BJ (cell line): ENCODE results near the gene SNX24. TPM values are rescaled to one million over a fixed set of nuclear protein-coding genes. Genes with fewer than 3 reads are reported as not detected.

Experiments used
- CTCF ChIA-PET: fragments of 350-600 bp; formaldehyde crosslinking; extraction: SDS; loops from one replicate; lab custom pipeline; 2021; ENCODE audit warnings: antibody characterized with exemption, inconsistent platforms; lab: Yijun Ruan, JAX
- POLR2A ChIA-PET: fragments of 300-600 bp; sonication (Branson Sonifier 250); formaldehyde crosslinking; extraction: SDS; loops from one replicate; lab custom pipeline; 2021; ENCODE audit warnings: antibody characterized with exemption; lab: Charles Lee
- DNase-seq: peaks from one replicate; pipeline ENCODE4 v3.0.0-alpha.2; 2011; ENCODE audit warnings: low read depth
- H3K27me3 ChIP-seq: 2 replicates; pipeline ENCODE4 v1.6.0; 2011; ENCODE audit warnings: low read length; ENCODE audit not compliant: control insufficient read depth, insufficient read depth
- H3K36me3 ChIP-seq: 2 replicates; pipeline ENCODE4 v1.5.1; 2011; ENCODE audit warnings: low read length; ENCODE audit not compliant: control insufficient read depth, insufficient read depth
- H3K4me3 ChIP-seq: 2 replicates; pipeline ENCODE4 v1.5.1; 2011; ENCODE audit warnings: low read depth, mild to moderate bottlenecking, control low read depth, low read length
- polyA plus RNA-seq: library from polyadenylated mRNA; depleted of rRNA; stranded (reverse); fragments of >200 nt; gene quantifications from 2 replicates; pipeline ENCODE4 v1.2.3, GENCODE V29; 2011
- TF ChIP-seq, protein P1 (sequence below): IDR thresholded peaks from 2 replicates; pipeline ENCODE4 v1.5.1; 2011; ENCODE audit warnings: low read depth, mild to moderate bottlenecking, control low read depth, inconsistent platforms, low read length, moderate library complexity; ENCODE audit not compliant: insufficient read depth

Gene SNX24
- polyA plus RNA-seq, 1 experiment, result 6.9 TPM

- H3K27me3 ChIP-seq, result no peaks in the 10 kb centered on the region
- ChIA-PET POLR2A (no interaction called here), CTCF (no interaction called here)
- H3K36me3 ChIP-seq, result no peaks in the 10 kb centered on the region
- TF ChIP-seq, protein P1, sequence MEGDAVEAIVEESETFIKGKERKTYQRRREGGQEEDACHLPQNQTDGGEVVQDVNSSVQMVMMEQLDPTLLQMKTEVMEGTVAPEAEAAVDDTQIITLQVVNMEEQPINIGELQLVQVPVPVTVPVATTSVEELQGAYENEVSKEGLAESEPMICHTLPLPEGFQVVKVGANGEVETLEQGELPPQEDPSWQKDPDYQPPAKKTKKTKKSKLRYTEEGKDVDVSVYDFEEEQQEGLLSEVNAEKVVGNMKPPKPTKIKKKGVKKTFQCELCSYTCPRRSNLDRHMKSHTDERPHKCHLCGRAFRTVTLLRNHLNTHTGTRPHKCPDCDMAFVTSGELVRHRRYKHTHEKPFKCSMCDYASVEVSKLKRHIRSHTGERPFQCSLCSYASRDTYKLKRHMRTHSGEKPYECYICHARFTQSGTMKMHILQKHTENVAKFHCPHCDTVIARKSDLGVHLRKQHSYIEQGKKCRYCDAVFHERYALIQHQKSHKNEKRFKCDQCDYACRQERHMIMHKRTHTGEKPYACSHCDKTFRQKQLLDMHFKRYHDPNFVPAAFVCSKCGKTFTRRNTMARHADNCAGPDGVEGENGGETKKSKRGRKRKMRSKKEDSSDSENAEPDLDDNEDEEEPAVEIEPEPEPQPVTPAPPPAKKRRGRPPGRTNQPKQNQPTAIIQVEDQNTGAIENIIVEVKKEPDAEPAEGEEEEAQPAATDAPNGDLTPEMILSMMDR, result no peak
- H3K4me3 ChIP-seq, result no peak overlapping the region
- DNase-seq, result no peak
Observed at GRCh38 chr5:122977319-122977718, 131.9 kb downstream of the SNX24 start.

- H3K36me3 ChIP-seq, result no peaks in the 10 kb centered on the region
- no peaks in the 10 kb centered on the region for H3K27me3 ChIP-seq
- DNase-seq, result no peak
- no peak overlapping the region for H3K4me3 ChIP-seq
- TF ChIP-seq, protein P1, result no peak
- POLR2A ChIA-PET, result no interaction called here
- CTCF ChIA-PET, result no interaction called here
Observed at GRCh38 chr5:122978068-122978467, 132.7 kb downstream of the SNX24 start.

GRCh38 chr5:122978644-122979297 is 133.4 kb downstream of the SNX24 start:
- DNase-seq, result no peak
- ChIA-PET POLR2A (no interaction called here), CTCF (no interaction called here)
- Histone ChIP-seq H3K27me3 (no peaks in the 10 kb centered on the region), H3K4me3 (no peak overlapping the region), H3K36me3 (no peaks in the 10 kb centered on the region)
- TF ChIP-seq, protein P1, result no peak

GRCh38 chr5:122981846-122982245 is 136.4 kb downstream of the SNX24 start:
- no peaks in the 10 kb centered on the region for H3K27me3 ChIP-seq
- no peak for DNase-seq
- no peak overlapping the region for H3K4me3 ChIP-seq
- H3K36me3 ChIP-seq, result no peaks in the 10 kb centered on the region
- CTCF ChIA-PET, result no interaction called here
- POLR2A ChIA-PET, result no interaction called here
- TF ChIP-seq, protein P1, result no peak

GRCh38 chr5:122982376-122982775 is 137.0 kb downstream of the SNX24 start:
- TF ChIP-seq, protein P1, result no peak
- DNase-seq, result no peak
- no peaks in the 10 kb centered on the region for H3K36me3 ChIP-seq
- POLR2A ChIA-PET, result no interaction called here
- no peak overlapping the region for H3K4me3 ChIP-seq
- no peaks in the 10 kb centered on the region for H3K27me3 ChIP-seq
- CTCF ChIA-PET, result no interaction called here
